BLaER1 treated with 17β-estradiol and CSF1 and Interleukin-3, amounts not matched to agents 10 nM and 100 nM (cell line): ENCODE measurements around the gene PIR.

Experiments
- H3K27ac ChIP-seq, 11 experiments: shearing (Covaris generic); formaldehyde crosslinking; 2 replicates each; pipeline ENCODE4 v1.8.1; 2022
- H3K27me3 ChIP-seq, 11 experiments: shearing (Covaris generic); formaldehyde crosslinking; 2 replicates each; pipeline ENCODE4 v1.8.1; 2022
- H3K36me3 ChIP-seq, 11 experiments: shearing (Covaris generic); formaldehyde crosslinking; 2 replicates each; pipeline ENCODE4 v1.8.1; 2022
- H3K4me1 ChIP-seq, 10 experiments: shearing (Covaris generic); formaldehyde crosslinking; 2 replicates each; pipeline ENCODE4 v1.8.1; 2022
- H3K4me2 ChIP-seq, 11 experiments: shearing (Covaris generic); formaldehyde crosslinking; 2 replicates each; pipeline ENCODE4 v1.8.1; 2022
- H3K4me3 ChIP-seq, 10 experiments: shearing (Covaris generic); formaldehyde crosslinking; 2 replicates each; pipeline ENCODE4 v1.8.1; 2022
- H3K9ac ChIP-seq, 11 experiments: shearing (Covaris generic); formaldehyde crosslinking; 2 replicates each; pipeline ENCODE4 v1.8.1; 2022
- H3K9me3 ChIP-seq, 11 experiments: shearing (Covaris generic); formaldehyde crosslinking; replicated peaks in 1 of 11; 2 replicates each; pipeline ENCODE4 v1.8.1; 2022
- H4K20me1 ChIP-seq, 11 experiments: shearing (Covaris generic); formaldehyde crosslinking; 2 replicates each; pipeline ENCODE4 v1.8.1; 2022
- Cebpa-rat ChIP-seq, 11 experiments: shearing (Covaris generic); IDR thresholded peaks; 2 replicates each; pipeline ENCODE4 v1.8.1; 2022

PIR gene

DNA sequence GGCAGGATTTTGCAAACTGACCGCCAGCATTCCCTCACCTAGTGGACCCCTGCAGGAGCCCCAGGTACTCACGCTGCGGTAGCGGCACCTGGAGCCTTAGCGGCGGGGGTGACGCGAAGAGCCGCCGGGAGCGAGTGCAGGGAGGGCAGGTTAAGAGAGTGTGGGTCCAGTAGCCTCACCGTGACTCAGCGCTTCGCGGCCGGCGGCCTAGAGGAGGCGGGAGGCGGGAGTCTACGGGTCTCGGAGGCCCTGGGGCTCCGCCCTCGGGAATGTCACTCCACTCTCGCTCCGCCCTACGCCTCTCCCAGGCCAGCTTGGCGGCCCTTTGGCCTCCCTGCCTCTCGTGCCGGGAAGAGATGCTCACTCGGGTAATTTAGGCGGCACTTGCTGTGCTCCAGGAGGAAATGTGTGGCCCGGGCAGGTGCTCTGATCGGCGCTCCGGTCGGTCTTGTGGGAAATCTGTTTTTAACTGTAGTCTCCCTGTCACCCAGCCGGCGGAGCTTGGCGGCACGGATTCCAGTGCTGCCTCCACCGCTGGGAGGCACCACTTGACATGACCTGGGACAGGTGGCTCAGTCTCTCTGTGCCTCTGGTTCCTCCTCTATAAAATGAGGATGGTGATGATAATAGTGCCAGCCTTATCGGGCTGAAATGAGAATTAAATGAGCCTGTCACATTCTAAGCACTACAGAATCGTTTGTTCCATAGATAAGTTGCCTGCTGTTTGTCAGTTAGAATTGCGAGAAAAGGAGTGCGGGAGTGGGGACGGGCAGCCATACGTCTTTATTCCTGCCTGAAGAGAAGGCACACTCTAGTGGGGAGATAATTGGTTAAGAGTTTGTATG, at the start of gene PIR:
Gene PIR (minus strand): TSS at position 216 of the 845 bp plus-strand sequence. CDS start 2,076 bp downstream, outside the sequence.
- Histone ChIP-seq H3K9ac (no peak within 1 kb of the TSS), H3K4me1 (no peaks in the 10 kb centered on the region), H3K27me3 (peaks cover 83 to 98% (median 92%) of the 10 kb centered on the region in 11 experiments), H3K9me3 (peaks cover 0 to 19% (median 0%) of the 10 kb centered on the region in 11 experiments; a peak in 3 of 22 replicates), H3K36me3 (no peaks in the 10 kb centered on the region), H3K4me3 (no peak within 1 kb of the TSS), H4K20me1 (peaks cover 0 to 7% (median 0%) of the 10 kb centered on the region in 11 experiments; a peak in 3 of 22 replicates), H3K4me2 (no peak within 1 kb of the TSS), H3K27ac (no peak within 1 kb of the TSS)
- no peak for TF ChIP-seq Cebpa-rat (IDR thresholded peaks at IDR 0.05)

DNA sequence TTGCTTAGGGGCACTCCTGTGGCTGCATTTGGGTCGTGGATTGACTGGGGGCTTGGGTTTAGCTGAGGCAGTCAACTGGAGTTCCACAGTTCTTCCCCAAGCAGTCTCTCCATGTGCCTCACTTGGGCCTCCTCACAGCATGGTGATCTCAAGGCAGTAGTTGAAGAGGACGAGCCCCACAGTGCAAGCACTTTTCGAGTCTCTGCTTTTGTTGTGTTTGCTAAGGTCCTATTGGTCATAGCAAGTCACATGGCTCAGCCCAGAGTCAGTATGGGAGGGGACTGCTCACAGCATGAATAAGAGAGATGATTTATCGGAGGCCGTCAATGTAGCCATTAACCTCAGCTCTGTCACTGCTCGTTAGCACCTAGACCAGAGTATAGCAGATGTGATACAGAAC, 37.2 kb upstream of the PIR start:
- H3K27ac ChIP-seq = no peak overlapping the region
- no peak for TF ChIP-seq Cebpa-rat (IDR thresholded peaks at IDR 0.05)

DNA sequence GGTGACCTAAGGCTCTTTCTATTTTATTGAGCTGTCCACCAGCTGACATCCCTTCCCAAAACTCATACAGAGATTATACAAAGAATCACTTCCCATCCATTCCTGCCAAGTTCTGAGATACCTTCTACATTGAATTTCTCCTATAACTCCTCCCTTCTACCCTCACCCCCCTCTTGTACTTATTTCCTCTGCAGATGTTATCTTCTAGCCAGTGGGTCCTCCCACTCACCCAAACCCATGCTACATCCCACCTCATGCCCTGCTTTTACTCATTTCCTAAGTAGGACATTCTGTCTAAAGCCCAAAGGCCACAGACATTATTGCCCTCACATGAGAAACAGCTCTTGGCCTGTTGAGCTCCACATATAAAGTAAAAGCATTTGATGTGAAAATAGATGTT, 36.0 kb upstream of the PIR start:
- Histone ChIP-seq H3K4me2 (no peak overlapping the region), H3K27me3 (peaks cover 95 to 98% (median 98%) of the 10 kb centered on the region in 11 experiments)
- no peak for TF ChIP-seq Cebpa-rat (IDR thresholded peaks at IDR 0.05)

More for the DNA sequence above, 37.2 kb upstream of the PIR start:
- H3K4me1 ChIP-seq = no peaks in the 10 kb centered on the region
- H3K36me3 ChIP-seq = no peaks in the 10 kb centered on the region
- H3K4me2 ChIP-seq = no peak overlapping the region
- peaks cover 95 to 98% (median 98%) of the 10 kb centered on the region in 11 experiments for H3K27me3 ChIP-seq
- H3K9me3 ChIP-seq = no peaks in the 10 kb centered on the region
- no peak overlapping the region for H3K9ac ChIP-seq
- peaks cover 0 to 9% (median 0%) of the 10 kb centered on the region in 11 experiments; a peak in 2 of 22 replicates for H4K20me1 ChIP-seq
- H3K4me3 ChIP-seq = no peak overlapping the region

DNA sequence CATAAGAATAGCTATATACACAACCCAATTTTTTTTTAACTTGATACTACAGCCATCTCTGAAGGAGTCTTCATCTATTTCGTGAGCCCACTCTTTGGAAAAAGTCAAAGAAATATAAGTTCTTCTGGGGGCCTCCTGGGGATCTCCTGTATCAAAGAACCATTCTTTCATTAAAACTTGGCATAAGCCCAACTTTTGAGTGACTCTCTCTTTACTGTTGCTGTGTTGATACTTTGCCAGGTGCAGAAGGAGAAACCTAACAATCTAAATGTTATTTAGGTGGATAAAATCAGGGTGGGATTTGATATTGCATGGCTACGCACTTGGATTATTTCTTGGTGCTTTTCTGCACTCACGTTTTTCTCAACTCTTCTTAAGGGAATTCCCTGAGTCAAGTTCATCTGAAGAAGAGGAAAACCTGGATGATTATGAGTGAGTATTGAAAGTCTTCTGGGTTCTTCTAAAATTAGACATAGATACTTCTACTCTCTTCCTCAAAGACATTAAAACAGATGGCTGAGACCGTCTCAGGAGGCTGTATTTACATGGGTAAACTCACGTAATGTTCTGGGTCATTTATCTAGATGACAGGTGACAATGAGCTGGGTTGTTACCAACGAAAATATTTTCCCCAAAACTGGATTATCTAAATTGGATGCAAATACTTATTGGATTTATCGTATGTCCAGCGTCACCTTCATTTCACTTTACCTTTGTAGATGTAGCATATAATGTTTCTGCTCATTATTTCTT, 32.7 kb upstream of the PIR start:
- Histone ChIP-seq H3K4me1 (no peaks in the 10 kb centered on the region), H3K27ac (no peak overlapping the region), H3K4me2 (no peak overlapping the region), H3K9me3 (peaks cover 0 to 3% (median 0%) of the 10 kb centered on the region in 11 experiments; a peak in 1 of 22 replicates), H4K20me1 (peaks cover 0 to 5% (median 0%) of the 10 kb centered on the region in 11 experiments; a peak in 2 of 22 replicates), H3K27me3 (peaks cover 95 to 98% (median 98%) of the 10 kb centered on the region in 11 experiments), H3K36me3 (no peaks in the 10 kb centered on the region), H3K9ac (no peak overlapping the region), H3K4me3 (no peak overlapping the region)
- TF ChIP-seq Cebpa-rat (IDR thresholded peaks at IDR 0.05) = no peak

More for the DNA sequence above, 36.0 kb upstream of the PIR start:
- Histone ChIP-seq H3K36me3 (no peaks in the 10 kb centered on the region), H3K4me1 (no peaks in the 10 kb centered on the region), H3K4me3 (no peak overlapping the region), H3K9me3 (no peaks in the 10 kb centered on the region), H3K27ac (no peak overlapping the region), H4K20me1 (peaks cover 0 to 9% (median 0%) of the 10 kb centered on the region in 11 experiments; a peak in 2 of 22 replicates), H3K9ac (no peak overlapping the region)

DNA sequence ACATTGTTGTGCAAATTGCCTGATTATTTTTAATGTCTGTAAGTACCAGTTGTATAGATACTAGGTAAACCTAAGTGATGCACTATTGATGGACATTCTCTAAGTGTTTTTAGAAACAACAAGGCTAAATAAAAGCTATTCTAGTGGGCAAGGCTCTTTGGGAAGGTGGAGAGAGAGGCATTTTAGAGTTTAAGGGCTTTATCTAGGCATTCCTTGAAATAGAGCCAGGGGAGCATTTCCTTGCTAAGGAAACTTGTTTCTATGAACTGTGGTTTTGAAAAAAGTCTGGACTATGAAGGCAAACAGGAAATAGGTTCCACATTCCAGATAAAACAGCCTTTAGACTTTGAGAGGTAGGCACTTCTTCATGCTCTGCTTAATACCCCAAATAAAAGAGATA, 31.3 kb upstream of the PIR start:
- peaks cover 0 to 9% (median 0%) of the 10 kb centered on the region in 11 experiments; a peak in 2 of 22 replicates for H3K9me3 ChIP-seq
- TF ChIP-seq Cebpa-rat (IDR thresholded peaks at IDR 0.05) = no peak
- no peaks in the 10 kb centered on the region for H3K36me3 ChIP-seq
- H4K20me1 ChIP-seq = peaks cover 0 to 5% (median 0%) of the 10 kb centered on the region in 11 experiments; a peak in 1 of 22 replicates
- H3K9ac ChIP-seq = no peak overlapping the region
- no peak overlapping the region for H3K4me2 ChIP-seq
- H3K4me3 ChIP-seq = no peak overlapping the region
- H3K27ac ChIP-seq = no peak overlapping the region
- H3K27me3 ChIP-seq = peaks cover 95 to 98% (median 98%) of the 10 kb centered on the region in 11 experiments
- no peaks in the 10 kb centered on the region for H3K4me1 ChIP-seq

DNA sequence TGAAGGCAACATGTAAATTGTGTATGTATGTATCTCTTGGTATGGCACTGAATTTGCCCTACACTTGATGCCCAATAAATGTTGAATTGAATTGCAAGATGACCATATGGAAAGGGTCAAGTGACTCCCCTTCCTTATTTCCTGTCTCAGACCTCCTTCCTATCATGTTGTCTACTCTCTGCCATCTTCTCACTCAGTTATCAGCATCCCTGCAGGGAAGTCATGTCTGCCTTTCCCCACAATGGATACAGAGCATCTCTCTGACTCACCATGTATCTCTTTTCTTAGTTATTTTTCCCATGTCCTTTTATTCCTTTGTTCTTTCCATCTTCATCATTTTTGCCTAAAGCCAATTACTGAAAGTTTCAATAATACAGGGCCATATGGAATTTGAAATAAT, 30.0 kb upstream of the PIR start:
- Histone ChIP-seq H4K20me1 (no peaks in the 10 kb centered on the region), H3K36me3 (no peaks in the 10 kb centered on the region), H3K4me2 (no peak overlapping the region), H3K27me3 (peaks cover 92 to 98% (median 98%) of the 10 kb centered on the region in 11 experiments), H3K4me1 (no peaks in the 10 kb centered on the region), H3K27ac (no peak overlapping the region), H3K9me3 (peaks cover 0 to 10% (median 0%) of the 10 kb centered on the region in 11 experiments; a peak in 2 of 22 replicates), H3K9ac (no peak overlapping the region), H3K4me3 (no peak overlapping the region)
- TF ChIP-seq Cebpa-rat (IDR thresholded peaks at IDR 0.05) = no peak

DNA sequence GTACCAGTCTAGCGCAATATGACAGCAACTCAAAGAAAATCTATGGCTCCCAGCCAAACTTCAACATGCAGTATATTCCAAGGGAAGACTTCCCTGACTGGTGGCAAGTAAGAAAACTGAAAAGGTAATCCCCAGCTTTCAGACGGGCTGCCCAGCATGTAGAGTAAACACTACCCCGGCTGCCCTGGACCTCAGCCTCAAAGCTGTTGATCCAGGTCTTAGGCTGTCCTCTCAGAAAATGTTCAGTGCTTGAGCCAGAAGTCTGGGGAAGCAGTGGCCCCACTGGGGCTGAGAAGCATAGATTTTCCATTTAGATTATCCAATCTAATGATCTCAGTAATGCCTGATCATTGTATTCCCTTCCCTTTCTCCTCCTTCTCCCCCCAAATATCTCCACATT, 29.3 kb upstream of the PIR start:
- peaks cover 90 to 98% (median 98%) of the 10 kb centered on the region in 11 experiments for H3K27me3 ChIP-seq
- no peak overlapping the region for H3K27ac ChIP-seq
- H3K4me2 ChIP-seq = no peak overlapping the region
- no peaks in the 10 kb centered on the region for H4K20me1 ChIP-seq
- peaks cover 0 to 10% (median 0%) of the 10 kb centered on the region in 11 experiments; a peak in 2 of 22 replicates for H3K9me3 ChIP-seq
- no peaks in the 10 kb centered on the region for H3K36me3 ChIP-seq
- no peaks in the 10 kb centered on the region for H3K4me1 ChIP-seq
- H3K9ac ChIP-seq = no peak overlapping the region
- no peak for TF ChIP-seq Cebpa-rat (IDR thresholded peaks at IDR 0.05)
- no peak overlapping the region for H3K4me3 ChIP-seq

DNA sequence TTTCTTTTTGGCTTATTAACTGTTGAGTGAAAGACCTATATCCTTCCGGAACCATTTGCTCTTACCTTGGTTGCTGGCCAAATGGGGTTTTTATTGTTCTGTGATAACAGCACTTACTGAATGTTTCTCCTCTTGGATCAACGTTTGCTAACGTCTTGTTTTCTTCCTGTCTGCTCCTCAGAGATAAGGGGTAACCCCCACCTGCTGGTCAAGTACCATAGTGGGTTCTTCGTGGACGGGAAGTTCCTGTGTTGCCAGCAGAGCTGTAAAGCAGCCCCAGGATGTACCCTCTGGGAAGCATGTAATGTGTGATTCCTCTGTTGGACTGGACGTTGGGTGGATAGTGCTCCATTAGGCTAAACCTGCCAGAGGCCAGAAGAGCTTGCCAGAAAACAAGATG, 22.8 kb upstream of the PIR start:
- Histone ChIP-seq H3K27me3 (peaks cover 86 to 98% (median 97%) of the 10 kb centered on the region in 11 experiments), H3K4me2 (no peak overlapping the region), H3K4me1 (no peaks in the 10 kb centered on the region), H3K4me3 (no peak overlapping the region), H3K9me3 (peaks cover 0 to 10% (median 0%) of the 10 kb centered on the region in 11 experiments; a peak in 2 of 22 replicates), H4K20me1 (no peaks in the 10 kb centered on the region; a peak in 2 of 22 replicates), H3K9ac (no peak overlapping the region), H3K27ac (no peak overlapping the region), H3K36me3 (no peaks in the 10 kb centered on the region)
- TF ChIP-seq Cebpa-rat (IDR thresholded peaks at IDR 0.05) = no peak

DNA sequence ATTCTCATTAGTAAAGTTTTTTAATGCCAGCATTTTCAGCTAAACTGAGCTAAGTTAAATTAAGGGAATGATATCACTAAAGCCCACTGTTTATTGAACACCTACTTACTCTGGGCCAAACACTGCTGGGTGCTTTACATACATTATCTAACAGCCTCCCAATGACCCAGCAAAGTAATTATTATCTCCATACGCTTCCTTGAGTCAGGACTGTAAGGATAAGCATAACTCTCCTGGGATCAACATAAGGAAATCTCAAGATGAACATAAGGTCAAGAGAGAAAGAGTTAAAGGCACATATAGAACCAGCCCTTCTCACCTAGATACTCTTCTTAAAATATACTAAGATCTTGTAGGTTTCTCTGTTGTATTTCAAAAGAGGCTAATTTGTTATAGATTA, 21.1 kb upstream of the PIR start:
- Histone ChIP-seq H3K4me2 (no peak overlapping the region), H3K27me3 (peaks cover 86 to 98% (median 97%) of the 10 kb centered on the region in 11 experiments)

More for the DNA sequence above, 21.1 kb upstream of the PIR start:
- no peak for TF ChIP-seq Cebpa-rat (IDR thresholded peaks at IDR 0.05)
- H3K9ac ChIP-seq = no peak overlapping the region
- no peak overlapping the region for H3K27ac ChIP-seq
- no peaks in the 10 kb centered on the region for H3K4me1 ChIP-seq
- no peaks in the 10 kb centered on the region; a peak in 2 of 22 replicates for H4K20me1 ChIP-seq
- H3K9me3 ChIP-seq = peaks cover 0 to 4% (median 0%) of the 10 kb centered on the region in 11 experiments; a peak in 1 of 22 replicates
- no peaks in the 10 kb centered on the region for H3K36me3 ChIP-seq
- no peak overlapping the region for H3K4me3 ChIP-seq
